HEK293T (cell line): ENCODE data around the gene KMT5B.

Experiments
- BHLHE40 ChIP-seq: fragments of 450-650 bp; IDR thresholded peaks from 2 replicates; pipeline ENCODE4 v1.6.1; 2016; ENCODE audit warnings: mild to moderate bottlenecking, moderate library complexity, borderline replicate concordance
- ELF4 ChIP-seq: fragments of 450-650 bp; IDR thresholded peaks from 2 replicates; pipeline ENCODE4 v1.6.1; 2017; ENCODE audit warnings: antibody characterized with exemption
- FOXK2 ChIP-seq: fragments of 450-650 bp; IDR thresholded peaks from 2 replicates; pipeline ENCODE4 v1.6.1; 2016; ENCODE audit warnings: mild to moderate bottlenecking
- FOXM1 ChIP-seq: fragments of 450-650 bp; IDR thresholded peaks from 2 replicates; pipeline ENCODE4 v1.6.1; 2017; ENCODE audit warnings: mild to moderate bottlenecking, borderline replicate concordance
- HDGF ChIP-seq: fragments of 450-650 bp; IDR thresholded peaks from 2 replicates; pipeline ENCODE4 v1.6.1; 2017; ENCODE audit warnings: antibody characterized with exemption, borderline replicate concordance
- L3MBTL2 ChIP-seq: fragments of 450-650 bp; conservative IDR thresholded peaks from 2 replicates; pipeline ENCODE4 v1.6.1; 2016; ENCODE audit warnings: mild to moderate bottlenecking
- LEF1 ChIP-seq: fragments of 450-650 bp; IDR thresholded peaks from 2 replicates; pipeline ENCODE4 v1.6.1; 2017; ENCODE audit warnings: mild to moderate bottlenecking, borderline replicate concordance
- PKNOX1 ChIP-seq: fragments of 450-650 bp; IDR thresholded peaks from 2 replicates; pipeline ENCODE4 v1.6.1; 2016
- SP1 ChIP-seq: fragments of 450-650 bp; IDR thresholded peaks from 2 replicates; pipeline ENCODE4 v1.6.1; 2017
- SUZ12 ChIP-seq: fragments of 450-650 bp; IDR thresholded peaks from 2 replicates; pipeline ENCODE4 v1.6.1; 2016; ENCODE audit warnings: mild to moderate bottlenecking
- ZNF384 ChIP-seq: fragments of 450-650 bp; IDR thresholded peaks from 2 replicates; pipeline ENCODE4 v1.6.1; 2016

GRCh38 chr11:68160100-68160695 lies 52.9 kb downstream of the KMT5B start:
- TF ChIP-seq BHLHE40, result no peak
- TF ChIP-seq SUZ12, result no peak
- no peak for TF ChIP-seq LEF1
- TF ChIP-seq FOXM1, result no peak
- no peak for TF ChIP-seq PKNOX1
- TF ChIP-seq ZNF384, result no peak
- TF ChIP-seq FOXK2, result no peak
- TF ChIP-seq ELF4, result no peak
- TF ChIP-seq SP1, result no peak
- TF ChIP-seq L3MBTL2, result no peak
- TF ChIP-seq HDGF, result no peak
